K562 (cell line): ENCODE measurements around the gene SHF.

Source experiments
- BACH1 ChIP-seq: fragments of 200-800 bp; sonication (Bioruptor generic); IDR thresholded peaks from 2 replicates; pipeline ENCODE4 v1.6.1; 2016; ENCODE audit warnings: missing genetic modification characterization, missing compliant biosample characterization
- BRF2 ChIP-seq: IDR thresholded peaks from 3 replicates; pipeline ENCODE4 v1.6.1; 2011; ENCODE audit warnings: borderline replicate concordance, mild to moderate bottlenecking; ENCODE audit not compliant: insufficient read length, insufficient read depth
- CBFA2T2 ChIP-seq: fragments of 450-650 bp; conservative IDR thresholded peaks from 2 replicates; pipeline ENCODE4 v1.6.1; 2017; ENCODE audit warnings: mild to moderate bottlenecking
- CBFB ChIP-seq: sonication (generic); formaldehyde crosslinking; IDR thresholded peaks from 2 replicates; pipeline ENCODE4 v1.4.0; 2020; ENCODE audit warnings: mild to moderate bottlenecking, missing genetic modification reagents
- CTCF ChIP-seq, 3 experiments: IDR thresholded peaks in 2 of 3; conservative IDR thresholded peaks in 1 of 3; 2 replicates each; pipeline ENCODE4 v1.5.1; 2011 to 2012; ENCODE audit warnings: low read length in 3 of 3, mild to moderate bottlenecking in 3 of 3, control low read depth in 2 of 3, improper control_type of control experiment in 1 of 3, inconsistent platforms in 1 of 3, low read depth in 1 of 3, mixed read lengths in 1 of 3, moderate library complexity in 1 of 3; ENCODE audit not compliant: insufficient read depth in 2 of 3
- HNRNPLL ChIP-seq: fragments of 200-400 bp; formaldehyde crosslinking; IDR thresholded peaks from 2 replicates; pipeline ENCODE4 v1.6.1; 2017; ENCODE audit warnings: low read length, low read depth, mild to moderate bottlenecking; ENCODE audit not compliant: poor library complexity, severe bottlenecking
- JUND ChIP-seq, 2 experiments: IDR thresholded peaks; 2 replicates in 1 of 2; 3 replicates in 1 of 2; pipeline ENCODE4 v1.6.1; 2011; ENCODE audit warnings: borderline replicate concordance in 2 of 2, low read depth in 2 of 2, low read length in 2 of 2, improper control_type of control experiment in 1 of 2, missing biosample characterization in 1 of 2, missing genetic modification characterization in 1 of 2, missing genetic modification reagents in 1 of 2
- KDM1A ChIP-seq, 2 experiments: fragments of 450-650 bp; IDR thresholded peaks; 2 replicates each; pipeline ENCODE4 v1.6.1; 2016; ENCODE audit warnings: mild to moderate bottlenecking in 2 of 2
- L3MBTL2 ChIP-seq: fragments of 450-650 bp; IDR thresholded peaks from 2 replicates; pipeline ENCODE4 v1.6.1; 2016; ENCODE audit warnings: mild to moderate bottlenecking, moderate library complexity
- NFE2 ChIP-seq: IDR thresholded peaks from 2 replicates; pipeline ENCODE4 v1.6.1; 2014; ENCODE audit warnings: antibody characterized with exemption, low read depth
- OTX1 ChIP-seq: fragments of 450-650 bp; formaldehyde crosslinking; IDR thresholded peaks from 2 replicates; pipeline ENCODE4 v1.4.0; 2022; ENCODE audit warnings: mild to moderate bottlenecking
- RBM22 ChIP-seq: fragments of 200-400 bp; formaldehyde crosslinking; IDR thresholded peaks from 2 replicates; pipeline ENCODE4 v1.6.1; 2018; ENCODE audit warnings: low read length, low read depth; ENCODE audit not compliant: poor library complexity, severe bottlenecking
- SMARCC2 ChIP-seq: fragments of 450-650 bp; IDR thresholded peaks from 2 replicates; pipeline ENCODE4 v1.6.1; 2017; ENCODE audit warnings: antibody characterized with exemption, moderate library complexity, mild to moderate bottlenecking, low read depth
- ZNF785 ChIP-seq: fragments of 250-450 bp; sonication (Bioruptor Pico); IDR thresholded peaks from 2 replicates; pipeline ENCODE4 v1.4.0; 2020; ENCODE audit warnings: mild to moderate bottlenecking

- TF ChIP-seq CBFB (CRISPR knock-in tag), result no peak
- TF ChIP-seq JUND (IDR thresholded peaks at IDR 0.05; ENCODE audit: borderline replicate concordance, low read depth, low read length), result no peak
- no peak for TF ChIP-seq JUND (tag; IDR thresholded peaks at IDR 0.05; ENCODE audit: borderline replicate concordance, low read depth, low read length)
- TF ChIP-seq OTX1 (CRISPR knock-in tag), result no peak
- no peak for TF ChIP-seq BACH1 (tag)
- TF ChIP-seq CTCF (IDR thresholded peaks at IDR 0.05 in 2 of 3, conservative IDR thresholded peaks at IDR 0.05 in 1 of 3; ENCODE audit: insufficient read depth in 2 of 3, low read depth in 1 of 3, low read length in 3 of 3), result peak; percentile 25 to 55 (median 35); a peak in 4 of 6 replicates
- no peak for TF ChIP-seq KDM1A (IDR thresholded peaks at IDR 0.05)
- TF ChIP-seq HNRNPLL, result no peak
- TF ChIP-seq L3MBTL2, result no peak
- TF ChIP-seq BRF2, result no peak
- no peak for TF ChIP-seq ZNF785 (CRISPR knock-in tag)
- TF ChIP-seq NFE2, result no peak
- no peak for TF ChIP-seq CBFA2T2
- TF ChIP-seq SMARCC2, result no peak
- no peak for TF ChIP-seq RBM22
Measured at GRCh38 chr15:45136378-45136764, 51.4 kb downstream of the SHF start.
